ENCODE data around the gene PNKD.

The PNKD gene

GRCh38 chr2:218257390-218257981 lies 12.8 kb upstream of the PNKD start:
- H3K4me2 ChIP-seq (ENCODE audit: low read length), result no peak overlapping the region; the same call in 1 of the 2 replicates
- H3K4me1 ChIP-seq (ENCODE audit: control insufficient read depth, low read length), result peaks cover 44% of the 10 kb centered on the region
- H3K27me3 ChIP-seq (ENCODE audit: control insufficient read depth, low read length), result no peaks in the 10 kb centered on the region
- no peaks in the 10 kb centered on the region for H4K20me1 ChIP-seq (ENCODE audit: control insufficient read depth, insufficient read depth, low read depth, low read length)
- peaks cover 49% of the 10 kb centered on the region for H3F3A ChIP-seq (ENCODE audit: control insufficient read depth, insufficient read depth)
- no peaks in the 10 kb centered on the region for H3K9me2 ChIP-seq (replicated peaks; ENCODE audit: control insufficient read depth, low read length)
- no peak for TF ChIP-seq EZH2phosphoT487 (IDR thresholded peaks at IDR 0.05; ENCODE audit: borderline replicate concordance, low read length)
- TF ChIP-seq CTCF (IDR thresholded peaks at IDR 0.05; ENCODE audit: low read depth, low read length, poor library complexity, severe bottlenecking), result peak; percentile 87
- no peaks in the 10 kb centered on the region for H3K79me2 ChIP-seq (ENCODE audit: control insufficient read depth, low read length)
- H3K27ac ChIP-seq (ENCODE audit: low read depth, low read length), result peak overlapping the region; percentile 72
- no peaks in the 10 kb centered on the region for H3K9me3 ChIP-seq (ENCODE audit: control insufficient read depth, insufficient read depth, low read length)
- no peak overlapping the region for H3K4me3 ChIP-seq (ENCODE audit: low read length)
- peaks cover 45% of the 10 kb centered on the region for H3K36me3 ChIP-seq (ENCODE audit: control insufficient read depth, low read length)

- no peaks in the 10 kb centered on the region for H3K27me3 ChIP-seq (ENCODE audit: control insufficient read depth, low read length)
- H3K36me3 ChIP-seq (ENCODE audit: control insufficient read depth, low read length), result peaks cover 31% of the 10 kb centered on the region
- peaks cover 34% of the 10 kb centered on the region for H3F3A ChIP-seq (ENCODE audit: control insufficient read depth, insufficient read depth)
- no peaks in the 10 kb centered on the region for H4K20me1 ChIP-seq (ENCODE audit: control insufficient read depth, insufficient read depth, low read depth, low read length)
- H3K9me2 ChIP-seq (replicated peaks; ENCODE audit: control insufficient read depth, low read length), result no peaks in the 10 kb centered on the region
- no peaks in the 10 kb centered on the region for H3K9me3 ChIP-seq (ENCODE audit: control insufficient read depth, insufficient read depth, low read length)
- H3K27ac ChIP-seq (ENCODE audit: low read depth, low read length), result no peak overlapping the region
- TF ChIP-seq CTCF (IDR thresholded peaks at IDR 0.05; ENCODE audit: low read depth, low read length, poor library complexity, severe bottlenecking) (no peak), EZH2phosphoT487 (IDR thresholded peaks at IDR 0.05; ENCODE audit: borderline replicate concordance, low read length) (no peak)
- H3K4me1 ChIP-seq (ENCODE audit: control insufficient read depth, low read length), result peaks cover 49% of the 10 kb centered on the region
- H3K4me2 ChIP-seq (ENCODE audit: low read length), result no peak overlapping the region
- H3K4me3 ChIP-seq (ENCODE audit: low read length), result no peak overlapping the region
- H3K79me2 ChIP-seq (ENCODE audit: control insufficient read depth, low read length), result no peaks in the 10 kb centered on the region
Observed at GRCh38 chr2:218259099-218259961, 11.0 kb upstream of the PNKD start.

- Histone ChIP-seq H3K36me3 (ENCODE audit: control insufficient read depth, low read length) (peaks cover 31% of the 10 kb centered on the region), H3K9me3 (ENCODE audit: control insufficient read depth, insufficient read depth, low read length) (no peaks in the 10 kb centered on the region), H3K9me2 (replicated peaks; ENCODE audit: control insufficient read depth, low read length) (no peaks in the 10 kb centered on the region), H3F3A (ENCODE audit: control insufficient read depth, insufficient read depth) (peaks cover 26% of the 10 kb centered on the region), H4K20me1 (ENCODE audit: control insufficient read depth, insufficient read depth, low read depth, low read length) (no peaks in the 10 kb centered on the region), H3K79me2 (ENCODE audit: control insufficient read depth, low read length) (no peaks in the 10 kb centered on the region), H3K4me1 (ENCODE audit: control insufficient read depth, low read length) (peaks cover 49% of the 10 kb centered on the region), H3K27me3 (ENCODE audit: control insufficient read depth, low read length) (no peaks in the 10 kb centered on the region), H3K4me3 (ENCODE audit: low read length) (no peak overlapping the region), H3K4me2 (ENCODE audit: low read length) (no peak overlapping the region), H3K27ac (ENCODE audit: low read depth, low read length) (no peak overlapping the region)
- TF ChIP-seq EZH2phosphoT487 (IDR thresholded peaks at IDR 0.05; ENCODE audit: borderline replicate concordance, low read length) (no peak), CTCF (IDR thresholded peaks at IDR 0.05; ENCODE audit: low read depth, low read length, poor library complexity, severe bottlenecking) (no peak)
Observed at GRCh38 chr2:218260166-218260565, 10.2 kb upstream of the PNKD start.
